CD4-positive, alpha-beta T cell (primary cell): ENCODE measurements around the gene SLC25A26. TPM values are rescaled to one million over a fixed set of nuclear protein-coding genes. Genes with fewer than 3 reads are reported as not detected.

Experiments used
- ATAC-seq: fragments of 200-7000 bp; cut with Tn5 transposase; one replicate; pipeline ENCODE4 v1.10.0; 2022; ENCODE audit warnings: mild to moderate bottlenecking; ENCODE audit not compliant: poor library complexity
- CTCF ChIA-PET: fragments of 350-600 bp; sonication (Branson Sonifier 250); formaldehyde crosslinking; loops from one replicate; lab custom pipeline; 2021; ENCODE audit warnings: antibody characterized with exemption, inconsistent platforms; lab: Charles Lee
- POLR2A ChIA-PET: fragments of 350-600 bp; sonication (Branson Sonifier 250); formaldehyde crosslinking; loops from one replicate; lab custom pipeline; 2021; ENCODE audit warnings: antibody characterized with exemption, inconsistent platforms; lab: Charles Lee
- DNase-seq, 14 experiments: peaks; one replicate each; pipeline ENCODE4 v3.0.0-alpha.2; 2013 to 2020; ENCODE audit warnings: mixed read lengths in 2 of 14
- H3K27ac ChIP-seq, 2 donors: one replicate each; pipeline versions ENCODE4 v1.5.1 to v1.7.0; 2013; ENCODE audit warnings: low read length in 2 of 2, low read depth in 1 of 2, mild to moderate bottlenecking in 1 of 2
- H3K27me3 ChIP-seq, 2 experiments: 1 replicate in 1 of 2; 2 replicates in 1 of 2; pipeline versions ENCODE4 v1.6.1 to v1.7.0; 2013; ENCODE audit warnings: low read length in 2 of 2, control low read depth in 1 of 2, mild to moderate bottlenecking in 1 of 2, moderate library complexity in 1 of 2; ENCODE audit not compliant: insufficient read depth in 2 of 2, control insufficient read depth in 1 of 2
- H3K36me3 ChIP-seq: one replicate; pipeline ENCODE4 v1.6.1; 2013; ENCODE audit warnings: low read length, control low read depth; ENCODE audit not compliant: insufficient read depth
- H3K4me1 ChIP-seq: one replicate; pipeline ENCODE4 v1.6.1; 2013; ENCODE audit warnings: low read length, control low read depth; ENCODE audit not compliant: insufficient read depth
- H3K4me3 ChIP-seq: one replicate; pipeline ENCODE4 v1.5.1; 2013; ENCODE audit warnings: mild to moderate bottlenecking, low read length, moderate library complexity
- H3K9me3 ChIP-seq, 2 experiments: 1 replicate in 1 of 2; 2 replicates in 1 of 2; pipeline versions ENCODE4 v1.6.1 to v1.7.0; 2013; ENCODE audit warnings: low read length in 2 of 2, mild to moderate bottlenecking in 2 of 2, control low read depth in 1 of 2, moderate library complexity in 1 of 2; ENCODE audit not compliant: control insufficient read depth in 1 of 2, insufficient read depth in 1 of 2
- H3K27ac Mint-ChIP-seq: one replicate; pipeline ENCODE4 v1.8.0; 2020; ENCODE audit warnings: mixed read lengths
- H3K27me3 Mint-ChIP-seq: one replicate; pipeline ENCODE4 v1.8.0; 2021; ENCODE audit warnings: mixed read lengths
- H3K36me3 Mint-ChIP-seq: one replicate; pipeline ENCODE4 v1.8.0; 2021; ENCODE audit warnings: low read depth, mixed read lengths
- H3K4me1 Mint-ChIP-seq: one replicate; pipeline ENCODE4 v1.8.0; 2021; ENCODE audit warnings: low read depth, mixed read lengths
- H3K4me3 Mint-ChIP-seq: one replicate; pipeline ENCODE4 v1.8.0; 2020; ENCODE audit warnings: mild to moderate bottlenecking, mixed read lengths
- H3K9me3 Mint-ChIP-seq: one replicate; pipeline ENCODE4 v1.8.0; 2020; ENCODE audit warnings: mixed read lengths
- CTCF ChIP-seq: fragments of 200-600 bp; IDR thresholded peaks from one replicate; pipeline ENCODE4 v1.8.0; 2022; ENCODE audit warnings: antibody characterized with exemption, mild to moderate bottlenecking
- intact Hi-C, 2 experiments: fragments of 100-400 bp; cut with DNase I in 1 of 2; cut with micrococcal nuclease in 1 of 2; formaldehyde crosslinking; loops; one replicate each; pipeline versions ENCODE4 v1.15.1 to v1.9.0; 2023 to 2025; cut with DNase I, micrococcal nuclease
- total RNA-seq, 174 experiments: library from RNA in 2 of 174; stranded (reverse) in 2 of 174; gene quantifications; one replicate each; pipeline ENCODE4 v1.2.3 and lab custom pipeline; 2021 to 2026

Gene SLC25A26
- total RNA-seq, 2 experiments from 2014 or later = 26.9 to 30.2 TPM

GRCh38 chr3:66178206-66178605, 42.6 kb upstream of the SLC25A26 start:
- TF ChIP-seq CTCF = no peak
- ChIA-PET POLR2A (no interaction called here), CTCF (no interaction called here)
- no peak overlapping the region for H3K4me3 Mint-ChIP-seq
- H3K9me3 Mint-ChIP-seq = no peaks in the 10 kb centered on the region
- no peaks in the 10 kb centered on the region for H3K9me3 ChIP-seq
- intact Hi-C loops = no loop called here
- DNase-seq = no peak
- no peak overlapping the region for H3K4me3 ChIP-seq
- no peaks in the 10 kb centered on the region for H3K27me3 ChIP-seq
- H3K4me1 ChIP-seq = no peaks in the 10 kb centered on the region
- no peak for ATAC-seq
- H3K27me3 Mint-ChIP-seq = no peaks in the 10 kb centered on the region
- H3K4me1 Mint-ChIP-seq = no peaks in the 10 kb centered on the region
- H3K27ac Mint-ChIP-seq = no peak overlapping the region
- H3K27ac ChIP-seq = no peak overlapping the region
- H3K36me3 ChIP-seq = no peaks in the 10 kb centered on the region
- no peaks in the 10 kb centered on the region for H3K36me3 Mint-ChIP-seq

- Mint-ChIP-seq H3K27me3 (no peaks in the 10 kb centered on the region), H3K9me3 (no peaks in the 10 kb centered on the region), H3K27ac (no peak overlapping the region), H3K4me3 (no peak overlapping the region), H3K4me1 (no peaks in the 10 kb centered on the region), H3K36me3 (no peaks in the 10 kb centered on the region)
- no peak overlapping the region for H3K4me3 ChIP-seq
- no peak overlapping the region for H3K27ac ChIP-seq
- no peaks in the 10 kb centered on the region for H3K36me3 ChIP-seq
- ATAC-seq = no peak
- no peaks in the 10 kb centered on the region for H3K9me3 ChIP-seq
- DNase-seq = no peak
- ChIA-PET POLR2A (no interaction called here), CTCF (no interaction called here)
- H3K27me3 ChIP-seq = no peaks in the 10 kb centered on the region
- H3K4me1 ChIP-seq = no peaks in the 10 kb centered on the region
- TF ChIP-seq CTCF = no peak
- intact Hi-C loops = no loop called here
These were observed 41.0 kb upstream of the SLC25A26 start for GRCh38 chr3:66179793-66180192.

- ATAC-seq = no peak
- no peak overlapping the region for H3K27ac Mint-ChIP-seq
- intact Hi-C loops = no loop called here
- no peak for TF ChIP-seq CTCF
- H3K36me3 Mint-ChIP-seq = no peaks in the 10 kb centered on the region
- CTCF ChIA-PET = no interaction called here
- H3K4me1 ChIP-seq = no peaks in the 10 kb centered on the region
- no peak overlapping the region for H3K4me3 Mint-ChIP-seq
- H3K27me3 Mint-ChIP-seq = no peaks in the 10 kb centered on the region
- H3K9me3 Mint-ChIP-seq = no peaks in the 10 kb centered on the region
- H3K27me3 ChIP-seq = no peaks in the 10 kb centered on the region
- no peaks in the 10 kb centered on the region for H3K36me3 ChIP-seq
- no peaks in the 10 kb centered on the region for H3K4me1 Mint-ChIP-seq
- H3K27ac ChIP-seq = no peak overlapping the region
- H3K9me3 ChIP-seq = no peaks in the 10 kb centered on the region
- no peak for DNase-seq
- POLR2A ChIA-PET = no interaction called here
- no peak overlapping the region for H3K4me3 ChIP-seq
These were observed 39.0 kb upstream of the SLC25A26 start for GRCh38 chr3:66181764-66182163.
